Activated CD4-positive, alpha-beta T cell treated with anti-CD3 and anti-CD28 coated beads, Interleukin-2, amount 50 U/mL, for 1 hour (primary cell): ENCODE data around the gene CD300H.
A peak's percentile ranks its signal among the peaks of the same experiment; 100 is the strongest.

Experiments
- DNase-seq: peaks from one replicate; pipeline ENCODE4 v3.0.0-alpha.2; 2020

Gene CD300H

DNA sequence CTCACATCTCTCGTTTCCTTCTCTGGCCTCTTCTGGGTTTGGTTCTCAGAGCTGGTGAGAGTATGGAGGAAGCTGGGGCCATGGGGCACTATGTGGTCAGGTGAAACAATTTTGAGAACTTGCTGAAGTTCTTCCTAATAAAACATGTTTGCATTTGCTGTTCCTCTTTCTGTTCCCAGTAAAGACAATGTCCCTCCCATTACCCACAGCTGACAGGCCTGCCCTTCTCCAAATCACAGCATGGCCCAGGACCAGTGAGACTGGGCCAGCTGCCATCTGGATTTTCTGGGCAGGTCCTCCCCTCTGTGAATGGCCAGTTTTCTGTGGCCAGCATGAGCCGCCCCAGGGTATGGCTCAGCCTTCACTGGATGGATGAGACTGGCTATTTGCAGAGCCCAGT lies at the start of gene CD300H:
CD300H (minus strand) TSS at position 113 of the 400 bp plus-strand sequence.
- DNase-seq = no peak

DNA sequence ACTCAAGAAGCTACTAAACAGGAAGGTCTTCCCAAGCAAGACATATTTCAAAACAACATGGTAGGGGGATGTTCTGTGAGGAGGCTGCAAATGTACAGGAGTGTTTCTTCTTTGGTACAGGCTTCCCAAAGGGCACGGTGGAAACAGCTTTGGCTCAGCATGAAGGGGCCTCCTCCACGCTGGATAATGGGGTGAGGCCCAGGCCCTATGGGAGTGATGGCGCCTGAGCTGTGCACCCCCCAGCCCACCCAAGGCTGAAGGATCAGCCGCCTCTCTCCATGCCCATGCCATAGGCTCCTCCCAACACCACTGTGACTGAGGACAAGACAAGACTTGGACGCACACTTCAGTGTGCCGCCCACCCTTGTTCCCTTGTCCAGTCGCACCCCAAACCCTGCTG lies 49.4 kb upstream of the CD300H start:
- no peak for DNase-seq

DNA sequence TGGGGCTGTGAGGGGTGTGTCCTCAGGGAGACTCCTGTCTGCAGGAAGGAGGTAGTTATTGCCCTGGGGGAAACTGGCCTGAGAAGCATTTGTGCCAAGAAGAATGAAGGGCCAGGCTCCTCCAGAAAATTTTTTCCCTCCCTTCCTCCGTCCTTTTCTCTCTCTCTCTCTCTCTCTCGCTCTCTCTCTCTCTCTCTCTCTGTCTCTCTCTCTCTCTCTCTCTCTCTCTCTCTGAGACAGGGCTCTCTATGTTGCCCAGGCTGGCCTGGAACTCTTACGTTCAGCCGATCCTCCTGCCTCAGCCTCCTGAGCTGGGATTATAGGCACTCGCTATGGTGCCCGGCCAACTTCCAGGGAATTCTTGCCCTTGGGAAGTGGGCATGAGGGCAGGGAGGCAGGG lies 44.7 kb upstream of the CD300H start:
- DNase-seq = no peak

DNA sequence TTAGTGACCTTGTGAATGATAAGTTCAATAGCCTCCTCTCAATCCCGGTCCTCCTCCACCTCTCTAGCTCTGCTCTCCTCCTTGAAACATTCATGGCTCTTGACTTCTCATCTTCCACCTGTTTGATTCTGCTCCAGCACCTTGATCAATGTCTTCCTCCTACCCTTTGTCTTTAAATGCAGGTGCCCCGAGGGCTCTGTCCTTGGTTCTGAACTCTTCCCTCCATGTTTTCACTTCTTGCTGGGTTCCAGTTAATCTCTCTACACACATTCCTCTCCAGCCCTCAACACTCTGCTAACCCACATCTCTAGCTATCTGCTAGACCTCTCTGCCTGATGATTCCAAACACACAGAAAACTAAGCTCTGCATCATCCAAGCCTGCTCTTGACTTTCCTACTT lies 42.8 kb upstream of the CD300H start:
- no peak for DNase-seq

DNA sequence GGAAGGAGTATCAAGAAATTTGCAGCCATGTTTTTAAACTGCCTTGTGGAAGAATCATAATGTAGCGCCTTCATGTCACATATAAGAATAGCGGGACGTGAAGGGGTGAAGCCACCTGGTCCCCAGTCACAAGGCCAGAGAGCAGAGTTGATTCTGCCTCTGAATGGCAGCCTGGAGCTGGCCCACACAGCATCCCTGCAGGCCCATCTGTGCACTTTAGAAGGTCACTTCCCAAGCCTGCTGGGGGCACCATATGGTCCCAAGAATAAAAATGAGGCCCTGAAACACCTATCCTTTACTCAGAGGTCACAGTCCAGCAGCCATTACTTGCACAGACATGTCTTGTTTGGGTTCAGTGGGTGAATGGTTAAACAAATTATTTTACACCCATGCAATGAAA lies 41.2 kb upstream of the CD300H start:
- no peak for DNase-seq

DNA sequence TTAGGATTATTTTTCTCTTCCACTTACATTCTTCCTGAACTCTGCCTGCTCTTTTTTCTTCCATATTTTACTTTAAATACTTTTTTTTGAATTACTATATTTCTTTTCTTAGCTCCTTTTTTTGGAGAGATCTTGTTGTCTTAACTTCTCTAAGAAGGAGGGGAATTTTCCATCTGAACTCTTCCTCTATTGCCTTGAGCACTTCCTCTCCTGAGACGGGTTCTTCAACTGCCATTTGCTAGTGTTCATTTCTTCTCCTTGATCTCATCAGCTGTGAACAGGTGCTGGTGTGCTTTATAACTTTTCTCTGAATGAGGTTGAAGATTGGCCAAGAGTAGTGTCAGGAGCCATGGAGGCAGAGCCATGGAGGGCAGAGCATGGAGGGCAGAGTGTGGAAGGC lies 39.9 kb upstream of the CD300H start:
- DNase-seq = no peak

DNA sequence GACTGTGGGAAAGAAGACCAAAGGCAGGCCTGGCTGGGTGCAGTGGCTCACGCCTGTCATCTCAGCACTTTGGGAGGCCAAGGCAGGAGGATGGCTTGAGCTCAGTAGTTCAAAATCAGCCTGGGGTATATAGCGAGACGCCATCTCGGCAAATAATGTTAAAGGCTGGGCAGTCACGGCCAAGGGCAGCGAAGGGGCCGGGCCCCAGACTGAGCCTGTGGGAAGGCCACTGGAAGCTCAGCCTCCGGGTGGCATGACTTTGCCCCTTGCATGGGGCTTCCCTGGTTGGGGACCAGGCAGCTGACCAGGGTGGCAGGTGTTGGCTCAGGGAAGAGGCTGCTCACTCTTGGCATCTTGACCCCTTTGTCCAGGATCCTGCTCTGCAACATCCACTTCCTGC lies 38.7 kb upstream of the CD300H start:
- no peak for DNase-seq

DNA sequence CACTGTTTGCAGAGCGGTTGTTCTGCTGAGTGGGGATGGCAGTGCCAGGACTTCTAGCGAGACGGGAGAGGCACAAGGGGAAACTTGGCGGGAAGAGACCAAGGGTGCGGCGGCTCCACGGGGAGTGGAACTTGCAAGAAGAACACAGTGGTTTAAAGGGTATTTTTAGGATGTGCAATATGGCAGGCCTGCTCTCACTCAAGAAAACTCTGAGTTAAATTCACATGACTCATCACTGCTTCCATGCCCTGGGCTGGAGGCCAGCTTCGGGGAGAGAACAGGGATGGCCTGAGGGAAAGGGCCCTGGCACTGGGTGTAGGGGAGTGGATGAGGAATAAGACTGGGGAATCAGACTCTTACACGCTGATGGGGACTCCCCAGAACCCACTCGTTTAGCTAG lies 38.1 kb upstream of the CD300H start:
- DNase-seq = no peak

DNA sequence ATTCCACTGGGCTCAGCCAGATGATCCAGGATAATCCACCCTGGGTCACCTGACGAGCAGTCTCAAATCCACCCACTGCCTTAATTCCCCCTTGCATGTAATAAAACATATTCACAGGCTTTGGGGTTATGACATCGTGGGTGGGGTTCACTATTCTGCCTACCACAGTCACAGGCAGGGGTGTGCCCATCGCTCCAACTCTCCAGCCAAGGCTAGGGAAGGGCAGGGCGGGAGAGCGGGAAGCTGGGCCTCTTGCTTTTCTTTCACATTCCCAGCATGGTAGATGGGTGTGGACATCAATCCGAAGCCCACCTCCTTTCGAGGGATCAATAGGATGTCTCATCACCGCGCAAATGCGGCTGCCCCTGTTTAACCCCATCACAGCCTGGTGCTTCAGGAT lies 37.5 kb upstream of the CD300H start:
- DNase-seq = no peak

DNA sequence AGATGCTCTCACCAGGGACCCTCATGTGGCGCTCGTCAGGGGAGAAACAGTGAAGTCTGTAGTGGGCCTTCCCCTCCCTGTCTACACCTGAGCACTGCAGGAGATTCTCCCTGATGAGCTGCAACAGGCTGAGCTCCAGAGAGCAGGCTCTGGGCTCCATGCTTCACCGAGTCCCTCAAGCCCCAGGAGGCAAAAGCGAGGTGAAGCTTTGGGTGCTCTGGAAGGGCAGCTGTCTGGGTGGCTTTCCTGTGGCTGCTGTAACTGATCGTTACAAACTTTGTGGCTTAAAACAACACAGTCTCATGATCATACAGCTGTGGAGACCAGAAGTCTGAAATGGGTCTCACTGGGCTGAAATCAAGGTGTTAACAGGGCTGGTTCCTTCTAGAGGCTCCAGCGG lies 36.9 kb upstream of the CD300H start:
- DNase-seq = no peak

DNA sequence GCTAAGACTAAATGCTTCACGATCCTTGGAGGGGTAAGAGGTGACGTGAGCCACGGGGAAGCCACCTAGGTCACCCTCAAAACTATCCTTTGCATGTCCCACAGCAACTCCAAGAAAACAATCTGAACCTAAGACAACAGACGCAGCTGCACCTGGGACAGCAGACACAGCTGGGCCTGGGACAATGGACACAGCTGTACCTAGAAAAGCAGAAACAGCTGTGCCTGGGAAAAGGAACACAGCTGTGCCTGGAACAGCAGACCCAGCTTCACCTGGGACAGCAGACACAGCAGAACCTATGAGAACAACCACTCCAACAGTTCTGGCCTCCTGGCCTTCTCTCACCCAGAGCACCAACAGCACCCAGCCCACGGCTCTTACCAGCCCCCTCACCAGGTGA lies 36.4 kb upstream of the CD300H start:
- no peak for DNase-seq

DNA sequence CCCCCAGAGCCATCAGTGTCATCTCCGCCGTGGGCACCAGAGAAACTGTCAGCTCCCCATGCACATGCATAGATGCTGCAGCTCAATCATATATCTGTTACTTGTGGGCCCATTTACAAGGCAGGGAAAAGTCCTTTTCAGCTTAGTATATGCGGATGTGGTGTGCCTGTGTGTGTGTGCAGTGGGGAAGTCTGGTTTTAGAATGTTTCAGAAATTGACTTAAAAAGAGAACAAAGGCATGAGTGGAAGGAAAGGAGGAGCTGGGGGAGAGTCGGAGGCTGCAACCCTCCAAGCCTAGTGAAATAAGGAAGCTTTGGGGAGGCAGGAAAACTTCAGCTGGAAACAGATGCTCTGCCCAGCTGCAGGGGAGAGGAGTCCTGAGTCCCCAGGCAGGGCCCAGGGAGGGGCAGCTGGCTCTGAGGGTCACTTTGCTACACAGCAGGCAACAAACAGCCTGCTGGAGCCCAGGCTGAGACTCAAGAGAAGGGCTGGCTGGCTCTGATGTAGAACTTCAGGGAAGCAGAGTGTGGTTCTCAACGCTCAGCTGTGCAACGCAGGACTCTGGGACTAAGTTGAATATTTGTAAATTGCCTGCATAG lies 35.8 kb upstream of the CD300H start:
- no peak for DNase-seq

DNA sequence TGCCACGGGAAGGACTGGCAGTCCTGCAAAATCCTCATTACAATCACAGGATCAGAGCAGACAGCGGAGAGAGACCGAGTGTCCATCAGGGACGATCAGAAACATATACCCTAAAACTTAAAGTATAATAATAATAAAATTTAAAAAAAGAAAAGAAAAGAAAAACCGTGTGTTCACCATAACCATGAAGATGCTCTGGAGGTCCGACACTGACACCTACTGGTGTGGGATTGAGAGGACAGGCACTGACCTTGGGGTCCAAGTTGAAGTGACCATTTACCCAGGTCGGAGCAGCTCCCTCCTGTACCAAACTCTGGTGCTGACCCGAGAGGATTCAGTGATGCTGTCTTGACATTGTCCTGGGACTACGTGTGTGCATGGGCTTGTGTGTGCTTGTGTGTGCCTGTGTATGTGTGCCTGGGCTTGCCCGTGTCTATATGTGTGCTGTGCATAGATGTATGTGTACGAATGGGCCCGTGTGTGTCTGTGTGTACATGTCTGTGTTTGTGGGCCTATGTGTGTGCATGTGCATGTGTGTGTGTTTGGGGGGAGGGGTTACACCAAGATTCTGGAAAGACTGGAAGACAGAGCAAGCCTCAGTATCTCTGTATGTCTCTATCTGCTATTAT lies 34.7 kb upstream of the CD300H start:
- DNase-seq = peak; percentile 7

DNA sequence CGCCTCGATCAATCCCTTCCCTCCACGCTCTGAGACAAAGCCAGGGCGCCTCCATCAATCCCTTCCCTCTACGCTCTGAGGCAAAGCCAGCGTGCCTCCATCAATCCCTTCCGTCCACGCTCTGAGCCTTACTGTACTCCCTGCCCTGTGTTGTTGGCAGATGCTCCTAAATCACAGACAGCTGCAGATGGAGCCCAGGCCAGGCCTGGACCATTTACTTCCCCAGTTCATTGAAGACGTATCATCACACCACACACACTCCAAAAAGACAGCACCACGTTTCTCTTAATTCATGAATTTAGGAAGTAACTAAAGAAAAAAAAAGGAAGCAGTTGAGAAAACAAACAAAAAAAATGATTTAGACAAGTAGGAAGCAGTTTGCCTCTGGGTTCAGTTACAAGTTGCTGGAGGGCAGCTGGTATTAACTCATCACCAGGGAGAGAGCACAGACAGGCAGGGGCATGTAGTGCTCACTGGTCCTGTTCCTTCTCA lies 32.2 kb upstream of the CD300H start:
- no peak for DNase-seq

DNA sequence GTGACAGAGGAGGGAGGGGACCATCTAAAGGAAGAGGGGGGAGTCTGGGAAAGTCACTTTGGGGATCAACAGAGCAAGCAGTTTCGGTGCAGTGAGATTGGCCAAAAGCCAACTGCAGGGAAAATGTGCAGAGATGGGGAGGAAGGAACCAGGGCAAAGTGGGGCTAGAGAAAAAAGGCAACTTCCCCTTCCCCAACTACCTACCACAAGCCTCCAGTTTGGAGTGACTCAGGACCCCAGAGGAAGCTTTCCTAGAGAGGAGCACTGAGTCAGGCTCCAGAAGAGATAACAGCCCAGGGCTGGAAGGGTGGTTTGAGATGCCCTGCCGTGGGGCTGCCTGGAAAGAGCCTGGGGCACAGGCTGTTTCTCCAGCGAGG lies 31.7 kb upstream of the CD300H start:
- no peak for DNase-seq

DNA sequence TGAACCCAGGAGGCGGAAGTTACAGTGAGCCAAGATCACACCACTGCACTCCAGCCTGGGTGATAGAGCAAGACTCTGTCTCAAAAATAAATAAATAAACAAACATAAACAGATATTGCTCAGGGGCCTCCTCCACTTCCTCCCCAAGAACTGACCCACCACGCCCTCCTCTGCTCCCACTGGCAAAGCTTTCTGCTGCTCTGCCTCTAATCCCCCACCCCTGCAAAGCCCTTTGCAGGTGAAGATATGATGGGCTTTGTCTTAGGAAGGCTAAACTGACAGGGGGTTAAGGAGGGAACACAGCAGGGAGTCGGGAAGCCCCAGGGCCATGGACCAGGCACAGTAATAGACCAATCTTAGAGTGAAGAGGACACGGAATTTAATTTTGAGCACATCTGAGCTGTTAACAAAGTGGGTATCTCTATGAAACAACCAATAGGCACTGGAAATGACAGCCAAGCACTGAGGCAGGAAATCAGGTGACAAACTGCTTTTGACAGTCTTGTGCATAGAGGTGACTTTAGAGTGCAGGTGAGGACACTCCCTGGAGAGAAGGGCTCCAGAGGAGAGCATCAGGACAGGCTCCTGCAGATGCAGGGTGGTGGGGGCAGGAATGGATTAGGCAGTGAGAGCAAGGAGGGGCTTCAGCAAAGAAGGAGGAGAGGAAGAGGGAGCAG lies 31.2 kb upstream of the CD300H start:
- no peak for DNase-seq

DNA sequence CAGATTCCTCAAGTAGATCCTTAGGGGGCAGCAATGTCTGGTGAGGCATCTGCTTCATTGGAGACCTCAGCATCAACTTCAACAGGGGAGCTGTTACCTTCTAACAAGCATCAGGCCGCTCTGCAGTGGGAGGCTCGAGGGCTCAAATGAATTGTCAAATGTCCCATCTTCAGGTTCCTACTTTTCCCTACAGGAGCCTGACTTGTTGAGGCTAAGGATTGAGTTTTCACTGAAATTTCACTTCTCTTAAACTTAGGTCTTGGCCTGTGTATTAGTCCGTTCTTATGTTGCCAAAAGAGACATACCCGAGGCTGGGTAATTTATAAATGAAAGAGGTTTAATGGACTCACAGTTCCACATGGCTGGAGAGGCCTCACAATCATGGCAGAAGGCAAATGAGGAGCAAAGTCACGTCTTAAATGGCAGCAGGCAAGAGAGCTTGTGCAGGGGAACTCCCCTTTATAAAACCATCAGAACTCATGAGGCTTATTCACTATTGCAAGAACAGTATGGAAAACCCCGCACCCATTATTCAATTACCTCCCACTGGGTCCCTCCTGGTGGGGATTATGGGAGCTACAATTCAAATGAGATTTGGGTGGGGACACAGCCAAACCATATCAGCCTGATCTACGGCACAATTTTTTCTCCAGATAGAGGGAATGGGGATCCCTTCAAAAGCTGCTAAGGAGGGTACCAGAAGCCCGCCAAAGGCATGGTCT lies 29.9 kb upstream of the CD300H start:
- DNase-seq = no peak

DNA sequence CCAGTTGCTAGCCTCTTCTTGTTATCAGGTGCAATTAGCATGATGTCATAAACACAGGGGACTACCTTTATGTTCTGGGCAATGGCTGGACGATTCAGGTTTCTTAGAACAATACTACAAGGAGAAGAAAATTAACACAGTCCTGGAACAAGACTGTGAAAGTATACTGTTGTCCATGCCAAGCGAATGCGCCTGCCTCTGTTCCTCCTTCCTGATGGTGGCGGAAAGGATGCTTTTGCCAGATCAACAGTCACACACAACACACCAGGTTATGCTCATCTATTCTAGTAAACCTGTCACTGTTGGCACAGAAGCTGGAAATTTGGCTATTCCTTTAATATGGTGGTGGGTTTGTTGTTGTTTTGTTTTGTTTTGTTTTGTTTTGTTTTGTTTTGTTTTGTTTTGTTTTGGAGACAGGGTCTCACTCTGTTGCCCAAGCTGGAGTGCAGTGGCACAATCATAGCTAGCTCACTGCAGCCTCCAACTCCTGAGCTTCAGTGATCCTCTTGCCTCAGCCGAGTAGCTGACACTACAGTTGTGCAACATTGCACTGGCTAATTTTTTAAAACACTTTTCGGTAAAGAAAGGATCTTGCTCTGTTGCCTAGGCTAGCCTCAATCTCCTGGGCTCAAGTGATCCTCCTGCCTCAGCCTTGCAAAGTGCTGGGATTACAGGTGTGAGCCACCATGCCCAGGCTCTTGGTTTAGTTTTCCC lies 27.9 kb upstream of the CD300H start:
- no peak for DNase-seq

DNA sequence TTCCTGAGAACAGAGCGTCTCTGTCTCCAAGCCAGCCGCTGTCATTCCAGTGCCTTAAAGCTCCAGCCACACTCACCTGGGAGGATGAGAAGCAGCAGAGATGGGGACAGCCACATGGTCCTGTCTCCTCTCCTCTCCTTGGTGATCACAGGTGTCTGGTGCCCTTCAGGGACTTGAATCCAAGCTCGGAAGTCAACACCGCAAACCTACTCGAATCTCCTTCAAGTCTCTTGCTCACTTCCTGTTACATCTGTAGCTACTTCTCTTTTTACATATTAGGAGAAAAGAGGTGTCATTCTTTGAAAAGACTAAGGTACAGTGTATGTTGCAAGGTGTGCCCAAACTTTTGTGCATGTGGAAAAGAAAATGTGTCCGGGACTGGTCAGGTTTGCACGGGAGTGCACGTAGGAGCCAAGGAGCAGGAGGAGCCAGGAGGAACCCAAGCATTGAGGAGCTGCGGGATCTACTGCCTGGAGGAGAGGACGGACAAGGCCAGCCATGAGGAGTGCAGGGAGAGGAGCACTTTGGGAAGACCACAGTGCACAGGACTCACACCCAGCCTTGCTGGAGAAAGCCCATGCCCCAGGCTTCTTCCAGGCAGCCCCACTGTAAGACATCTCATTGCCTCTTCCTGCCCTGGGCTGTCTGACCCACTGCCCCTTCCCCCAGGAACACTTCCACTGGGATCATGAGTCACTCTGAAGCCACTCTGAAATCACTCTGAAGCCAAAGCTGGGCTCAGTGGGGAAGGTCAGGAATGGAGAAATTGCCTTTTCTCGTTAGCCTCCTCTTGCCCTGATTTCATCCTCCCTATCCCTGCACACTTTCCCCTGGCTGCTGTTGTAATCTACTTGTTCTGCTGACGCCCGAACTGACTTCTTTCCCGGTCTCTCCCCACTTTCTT lies 25.0 kb upstream of the CD300H start, which contains the start of gene CD300LD:
CD300LD (minus strand) TSS at position 197 of the 904 bp plus-strand sequence; CDS start at position 116, 81 bp downstream.
- no peak for DNase-seq

DNA sequence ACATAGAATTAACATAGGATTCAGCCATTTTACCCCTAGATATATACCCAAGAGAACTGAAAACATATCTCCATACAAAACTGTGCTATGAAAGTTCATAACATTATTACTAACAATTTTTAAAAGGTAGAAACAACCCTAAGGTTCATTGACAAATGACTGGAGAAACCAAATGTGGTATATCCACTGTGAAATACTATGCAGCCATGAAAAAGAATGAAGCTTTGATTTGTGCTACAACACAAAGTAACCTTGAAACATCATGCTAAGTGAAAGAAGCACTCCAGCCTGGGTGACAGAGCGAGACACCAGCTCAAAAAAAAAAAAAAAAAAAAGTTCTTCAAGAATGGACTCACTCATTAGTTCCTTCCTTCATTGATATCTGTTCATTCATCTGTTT lies 24.2 kb upstream of the CD300H start:
- no peak for DNase-seq

DNA sequence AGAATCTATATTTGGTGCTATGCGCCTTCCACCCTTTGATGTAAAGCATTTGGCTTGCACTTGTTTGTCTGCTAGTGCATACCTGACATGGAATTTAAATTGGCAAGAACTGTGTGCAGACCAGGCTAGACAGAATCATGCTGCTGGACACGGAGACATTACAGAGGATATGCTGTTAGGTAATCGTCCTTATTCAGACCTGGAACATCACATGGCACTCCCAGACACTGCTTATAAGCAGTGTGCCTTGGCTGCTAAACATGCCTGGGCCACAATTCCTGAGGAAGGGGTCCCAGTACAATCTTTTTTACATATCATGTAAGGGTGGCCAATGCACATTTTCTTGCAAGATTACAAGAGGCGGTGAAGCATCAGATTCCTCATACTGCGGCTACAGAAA lies 18.4 kb upstream of the CD300H start:
- DNase-seq = no peak
